T-helper 2 cell treated with Interferon-gamma antibody and Interleukin-4, amounts not matched to agents 5 μg/mL and 100 μg/mL, for 36 hours (primary cell): ENCODE results near the gene GMEB2.

Source experiments
- DNase-seq: peaks from one replicate; pipeline ENCODE4 v3.0.0; 2021; ENCODE audit warnings: low spot score
- H3K27ac Mint-ChIP-seq: one replicate; pipeline ENCODE4 v1.8.0; 2021; ENCODE audit warnings: mild to moderate bottlenecking, mixed read lengths
- H3K27me3 Mint-ChIP-seq: one replicate; pipeline ENCODE4 v1.8.0; 2021; ENCODE audit warnings: low read depth, mixed read lengths
- H3K36me3 Mint-ChIP-seq: one replicate; pipeline ENCODE4 v1.8.0; 2021; ENCODE audit warnings: low read depth, mixed read lengths
- H3K4me1 Mint-ChIP-seq: one replicate; pipeline ENCODE4 v1.8.0; 2021; ENCODE audit warnings: low read depth, mixed read lengths
- H3K4me3 Mint-ChIP-seq: one replicate; pipeline ENCODE4 v1.8.0; 2022; ENCODE audit warnings: mild to moderate bottlenecking, moderate library complexity, mixed read lengths
- H3K9me3 Mint-ChIP-seq: one replicate; pipeline ENCODE4 v1.8.0; 2021; ENCODE audit warnings: mixed read lengths

Gene GMEB2

DNA sequence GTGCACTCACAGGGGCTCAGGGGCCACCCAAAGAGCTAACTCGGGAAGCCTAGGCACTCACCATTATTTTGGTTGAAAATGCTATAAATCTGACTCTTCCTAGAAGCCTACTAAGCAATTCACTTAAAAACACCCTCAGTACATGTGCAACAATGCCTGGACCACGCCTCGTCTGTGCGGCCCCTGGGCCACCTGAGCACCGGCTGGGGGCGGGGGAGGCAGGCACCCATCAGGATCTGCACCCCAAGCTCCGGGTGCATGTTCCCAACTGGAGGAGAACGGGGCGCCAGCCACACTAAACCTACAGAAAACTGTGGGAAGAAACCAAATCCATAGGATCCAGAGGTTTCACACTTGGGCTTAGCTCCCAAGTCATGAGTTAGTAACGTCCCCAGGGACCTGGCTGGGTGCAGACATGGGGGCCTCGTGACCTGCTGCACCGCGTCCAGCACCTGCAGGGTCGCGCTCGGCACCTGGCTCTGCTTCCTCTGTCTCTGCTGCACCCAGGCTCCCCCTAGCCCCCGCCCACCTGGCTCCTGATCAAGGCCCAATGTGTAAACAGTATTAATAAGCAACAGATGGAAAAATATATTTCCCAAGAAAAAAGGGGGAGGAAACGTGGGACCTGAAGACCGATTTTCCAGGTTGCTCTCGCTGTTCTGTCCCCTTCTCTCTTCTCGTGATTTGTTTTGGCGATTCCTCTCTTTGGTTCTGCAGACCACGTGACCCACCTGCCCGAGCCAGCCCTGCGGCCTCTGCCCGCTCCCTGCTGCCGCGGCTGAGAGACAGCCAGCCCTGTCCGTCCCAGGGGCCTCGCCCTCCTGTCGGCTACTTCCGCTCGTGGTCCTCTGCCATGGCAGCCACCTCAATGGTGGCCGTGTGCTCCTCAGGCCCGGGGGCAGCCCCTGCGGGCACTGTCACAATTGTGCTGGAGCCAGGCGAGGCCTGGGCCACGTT, 37.4 kb downstream of the GMEB2 start:
- DNase-seq: no peak
- H3K27ac Mint-ChIP-seq: no peak overlapping the region
- H3K27me3 Mint-ChIP-seq: no peaks in the 10 kb centered on the region
- H3K4me3 Mint-ChIP-seq: no peak overlapping the region
- no peaks in the 10 kb centered on the region for H3K9me3 Mint-ChIP-seq
- peaks cover 26% of the 10 kb centered on the region for H3K36me3 Mint-ChIP-seq
- peaks cover 3% of the 10 kb centered on the region for H3K4me1 Mint-ChIP-seq

GRCh38 chr20:63588641-63589041, 38.3 kb downstream of the GMEB2 start:
- no peaks in the 10 kb centered on the region for H3K9me3 Mint-ChIP-seq
- no peak for DNase-seq
- no peak overlapping the region for H3K27ac Mint-ChIP-seq
- H3K36me3 Mint-ChIP-seq: peaks cover 26% of the 10 kb centered on the region
- H3K4me1 Mint-ChIP-seq: peaks cover 3% of the 10 kb centered on the region
- H3K27me3 Mint-ChIP-seq: no peaks in the 10 kb centered on the region
- H3K4me3 Mint-ChIP-seq: no peak overlapping the region

GRCh38 chr20:63587776-63588591, 38.9 kb downstream of the GMEB2 start:
- Mint-ChIP-seq H3K27ac (no peak overlapping the region), H3K36me3 (peaks cover 20% of the 10 kb centered on the region), H3K4me1 (peaks cover 3% of the 10 kb centered on the region), H3K9me3 (no peaks in the 10 kb centered on the region), H3K27me3 (peaks cover 4% of the 10 kb centered on the region), H3K4me3 (no peak overlapping the region)
- DNase-seq: no peak

DNA sequence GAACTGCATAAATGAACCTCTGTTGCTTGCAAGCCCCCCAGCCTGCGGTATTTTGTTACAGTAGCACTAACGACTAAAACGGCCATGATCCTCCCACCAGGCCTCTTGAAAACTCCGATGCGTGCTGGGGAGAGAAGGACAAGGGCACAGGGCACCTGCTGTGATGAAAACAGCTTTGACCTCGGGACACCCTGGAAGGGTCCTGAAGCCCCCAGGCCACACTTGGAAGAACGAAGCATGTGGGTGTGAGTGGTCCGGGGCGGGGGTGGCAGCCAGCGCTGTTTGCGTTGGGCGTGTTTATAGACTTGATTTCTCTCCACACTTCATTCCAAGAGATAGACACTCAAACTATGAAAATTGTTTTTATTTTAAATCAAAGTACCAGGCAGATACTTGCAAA, 39.6 kb downstream of the GMEB2 start:
- H3K9me3 Mint-ChIP-seq: no peaks in the 10 kb centered on the region

GRCh38 chr20:63586797-63587196, 40.1 kb downstream of the GMEB2 start:
- H3K27ac Mint-ChIP-seq: no peak overlapping the region
- H3K4me3 Mint-ChIP-seq: no peak overlapping the region
- H3K27me3 Mint-ChIP-seq: peaks cover 6% of the 10 kb centered on the region
- peaks cover 16% of the 10 kb centered on the region for H3K36me3 Mint-ChIP-seq
- no peaks in the 10 kb centered on the region for H3K9me3 Mint-ChIP-seq
- DNase-seq: no peak
- peaks cover 3% of the 10 kb centered on the region for H3K4me1 Mint-ChIP-seq

More for the DNA sequence above, 39.6 kb downstream of the GMEB2 start:
- peaks cover 6% of the 10 kb centered on the region for H3K27me3 Mint-ChIP-seq
- no peak overlapping the region for H3K27ac Mint-ChIP-seq
- no peak for DNase-seq
- H3K4me1 Mint-ChIP-seq: peaks cover 3% of the 10 kb centered on the region
- H3K36me3 Mint-ChIP-seq: peaks cover 18% of the 10 kb centered on the region
- no peak overlapping the region for H3K4me3 Mint-ChIP-seq

- Mint-ChIP-seq H3K27ac (no peak overlapping the region), H3K36me3 (peaks cover 13% of the 10 kb centered on the region), H3K4me1 (peaks cover 4% of the 10 kb centered on the region), H3K27me3 (peaks cover 6% of the 10 kb centered on the region), H3K4me3 (no peak overlapping the region), H3K9me3 (no peaks in the 10 kb centered on the region)
- DNase-seq: no peak
Observed at GRCh38 chr20:63585616-63586565, 41.0 kb downstream of the GMEB2 start.

GRCh38 chr20:63582382-63583063, 44.4 kb downstream of the GMEB2 start:
- Mint-ChIP-seq H3K4me1 (peaks cover 1% of the 10 kb centered on the region), H3K36me3 (no peaks in the 10 kb centered on the region), H3K4me3 (no peak overlapping the region), H3K27ac (no peak overlapping the region), H3K27me3 (peaks cover 25% of the 10 kb centered on the region), H3K9me3 (no peaks in the 10 kb centered on the region)
- no peak for DNase-seq

DNA sequence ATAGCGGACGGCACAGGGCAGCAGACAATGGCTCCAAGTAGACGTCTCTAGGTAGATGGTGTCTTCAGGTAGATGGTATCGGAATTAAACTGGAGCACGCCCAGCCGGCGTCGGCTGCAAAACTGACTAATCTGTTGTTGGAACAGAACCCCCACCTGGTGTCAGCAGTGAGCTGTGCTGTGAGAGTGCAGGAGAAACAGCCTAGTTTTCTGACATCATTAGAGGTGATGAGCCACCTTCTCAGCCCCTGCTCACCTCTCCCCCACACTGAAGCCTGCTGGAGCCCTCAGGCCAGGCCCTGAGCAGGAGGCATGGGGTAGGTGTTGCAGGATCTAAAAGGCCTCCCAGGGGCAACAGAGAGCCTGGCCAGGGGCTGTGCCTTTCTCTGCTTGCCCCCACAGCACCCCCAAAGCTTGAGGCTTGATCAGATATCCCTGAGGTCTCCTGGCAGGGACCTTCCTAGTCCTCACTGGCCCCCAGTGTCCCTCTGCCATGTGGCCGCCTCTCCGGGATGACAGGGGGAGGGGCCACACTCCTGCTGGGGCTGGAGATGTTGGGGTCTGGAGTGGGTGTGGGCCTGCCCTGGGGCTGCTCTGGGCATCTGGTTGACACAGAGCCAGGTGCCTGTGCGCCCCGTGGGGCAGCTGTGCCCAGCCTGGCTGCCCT, 46.0 kb downstream of the GMEB2 start:
- H3K9me3 Mint-ChIP-seq: no peaks in the 10 kb centered on the region
- H3K4me3 Mint-ChIP-seq: no peak overlapping the region
- no peak overlapping the region for H3K27ac Mint-ChIP-seq
- H3K36me3 Mint-ChIP-seq: no peaks in the 10 kb centered on the region
- H3K4me1 Mint-ChIP-seq: peaks cover 3% of the 10 kb centered on the region
- peak; percentile 30 for DNase-seq
- peaks cover 35% of the 10 kb centered on the region for H3K27me3 Mint-ChIP-seq

GRCh38 chr20:63579017-63579694, 47.7 kb downstream of the GMEB2 start:
- no peak overlapping the region for H3K27ac Mint-ChIP-seq

DNA sequence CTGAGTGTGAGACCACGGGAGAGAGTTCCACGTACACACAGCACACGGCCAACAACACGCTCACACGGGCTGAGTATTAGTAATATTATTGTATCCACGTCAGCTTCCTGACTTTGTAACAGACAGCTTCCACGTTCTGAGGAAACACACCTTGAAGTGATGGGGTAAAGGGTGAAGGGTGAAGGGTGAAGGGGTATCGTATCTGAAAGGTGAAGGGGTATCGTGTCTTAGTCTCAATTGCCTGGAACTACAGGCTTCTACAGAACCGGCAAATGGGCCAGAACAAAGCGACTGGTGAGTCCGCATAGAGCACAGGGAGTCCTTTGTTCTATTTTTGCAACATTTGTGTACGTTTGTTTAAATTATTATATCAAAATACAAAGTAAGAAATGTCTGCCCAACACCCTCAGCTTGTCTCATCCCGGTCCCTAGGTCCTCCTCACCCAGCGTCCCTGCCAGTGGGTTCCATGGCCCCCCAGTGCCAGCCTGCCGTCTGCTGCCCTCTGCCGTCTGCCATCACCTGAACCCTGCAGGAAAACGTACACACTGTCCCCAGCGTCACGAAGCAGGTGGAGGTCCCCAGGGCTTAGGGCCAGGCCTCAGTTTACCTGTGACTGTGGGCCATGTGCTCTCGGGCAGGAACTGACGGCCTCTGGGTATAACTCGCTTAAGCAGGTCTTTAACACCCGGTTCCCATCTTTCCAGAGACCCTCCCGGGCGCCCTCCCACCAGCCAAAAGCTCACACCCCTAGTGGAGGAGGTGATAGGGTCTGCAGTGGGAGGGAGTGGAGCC, 48.5 kb downstream of the GMEB2 start:
- Mint-ChIP-seq H3K27ac (no peak overlapping the region), H3K4me3 (no peak overlapping the region), H3K4me1 (peaks cover 3% of the 10 kb centered on the region), H3K27me3 (peaks cover 41% of the 10 kb centered on the region), H3K36me3 (no peaks in the 10 kb centered on the region), H3K9me3 (no peaks in the 10 kb centered on the region)
- DNase-seq: no peak

More at GRCh38 chr20:63579017-63579694, 47.7 kb downstream of the GMEB2 start:
- Mint-ChIP-seq H3K27me3 (peaks cover 41% of the 10 kb centered on the region), H3K4me3 (no peak overlapping the region), H3K4me1 (peaks cover 3% of the 10 kb centered on the region), H3K36me3 (no peaks in the 10 kb centered on the region), H3K9me3 (no peaks in the 10 kb centered on the region)
- DNase-seq: no peak

- Mint-ChIP-seq H3K4me1 (peaks cover 3% of the 10 kb centered on the region), H3K36me3 (no peaks in the 10 kb centered on the region), H3K9me3 (no peaks in the 10 kb centered on the region), H3K27ac (no peak overlapping the region), H3K4me3 (no peak overlapping the region), H3K27me3 (peaks cover 35% of the 10 kb centered on the region)
- DNase-seq: no peak
Observed at GRCh38 chr20:63577317-63577894, 49.5 kb downstream of the GMEB2 start.
